ENCODE data around the gene GRK2.
"Not testable (repeated sequence)": the region's sequence is repeated elsewhere in the genome, so short reads cannot be mapped to it uniquely, and the experiment has no call there.

GRK2 gene

DNA sequence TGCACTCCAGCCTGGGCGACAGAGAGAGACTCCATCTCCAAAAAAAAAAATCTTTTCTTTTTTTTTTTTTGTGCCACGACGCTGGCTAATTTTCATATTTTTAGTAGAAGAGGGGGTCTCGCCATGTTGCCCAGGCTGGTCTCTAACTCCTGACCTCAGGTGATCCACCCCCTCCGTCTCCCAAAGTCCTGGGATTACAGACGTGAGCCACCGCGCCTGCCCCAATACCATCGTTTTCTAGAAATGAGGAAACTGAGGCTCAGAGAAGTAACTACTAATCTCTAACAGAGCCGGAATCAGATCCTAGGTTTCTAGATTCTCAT, 50.6 kb downstream of the GRK2 start:
- no peak for DNase-seq (ENCODE audit: low read depth)
- TF ChIP-seq CTCF (IDR thresholded peaks at IDR 0.05; ENCODE audit: control insufficient read depth, extremely low read depth, insufficient read depth), result no peak
- peak overlapping the region; percentile 91 for H3K4me3 ChIP-seq (ENCODE audit: low read depth, low read length)

DNA sequence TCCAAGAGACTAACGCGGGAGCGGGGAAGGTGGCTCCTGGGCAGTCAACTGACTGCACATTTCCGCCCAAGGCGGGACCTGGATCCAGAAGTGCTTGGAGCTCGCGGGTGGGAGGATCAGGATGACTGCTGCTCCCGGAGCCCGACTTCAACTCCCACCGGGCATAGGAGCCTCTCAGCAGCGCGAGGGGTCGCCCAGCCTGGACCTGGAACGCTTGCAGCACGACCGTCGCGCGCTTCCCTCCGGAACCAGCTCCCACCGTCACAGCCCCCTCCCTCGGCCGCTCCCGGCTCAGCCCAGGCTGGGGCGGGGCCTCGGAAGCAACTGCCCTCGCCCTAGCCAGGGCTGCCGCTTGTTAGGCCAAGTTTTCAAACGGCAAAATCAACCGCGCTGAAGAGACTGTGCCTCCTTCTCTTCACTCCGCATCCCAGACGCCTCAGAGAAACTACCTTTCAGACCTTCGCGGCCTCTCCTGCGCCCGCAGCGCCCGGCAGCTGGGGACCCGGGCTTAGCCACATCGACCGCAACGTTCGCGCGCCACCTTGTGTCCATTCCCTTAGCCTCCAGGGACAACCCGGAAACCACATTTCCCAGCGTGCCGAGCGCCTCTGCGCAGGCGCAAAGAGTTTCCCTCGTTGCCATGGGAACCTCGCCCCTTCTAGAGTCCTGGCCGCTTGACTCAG, 51.1 kb downstream of the GRK2 start:
- H3K4me3 ChIP-seq (ENCODE audit: low read depth, low read length), result peak overlapping the region; percentile 91
- peak; percentile 73 for DNase-seq (ENCODE audit: low read depth)
- TF ChIP-seq CTCF (IDR thresholded peaks at IDR 0.05; ENCODE audit: control insufficient read depth, extremely low read depth, insufficient read depth), result peak; percentile 96

GRCh38 chr11:67317888-67318555, 51.7 kb downstream of the GRK2 start:
- no peak for TF ChIP-seq CTCF (IDR thresholded peaks at IDR 0.05; ENCODE audit: control insufficient read depth, extremely low read depth, insufficient read depth)

GRCh38 chr11:67318876-67319275, 52.6 kb downstream of the GRK2 start:
- peak overlapping the region; percentile 91 for H3K4me3 ChIP-seq (ENCODE audit: low read depth, low read length)
- DNase-seq (ENCODE audit: low read depth), result not testable (repeated sequence)

More at GRCh38 chr11:67317888-67318555, 51.7 kb downstream of the GRK2 start:
- peak overlapping the region; percentile 91 for H3K4me3 ChIP-seq (ENCODE audit: low read depth, low read length)
- DNase-seq (ENCODE audit: low read depth), result no peak

DNA sequence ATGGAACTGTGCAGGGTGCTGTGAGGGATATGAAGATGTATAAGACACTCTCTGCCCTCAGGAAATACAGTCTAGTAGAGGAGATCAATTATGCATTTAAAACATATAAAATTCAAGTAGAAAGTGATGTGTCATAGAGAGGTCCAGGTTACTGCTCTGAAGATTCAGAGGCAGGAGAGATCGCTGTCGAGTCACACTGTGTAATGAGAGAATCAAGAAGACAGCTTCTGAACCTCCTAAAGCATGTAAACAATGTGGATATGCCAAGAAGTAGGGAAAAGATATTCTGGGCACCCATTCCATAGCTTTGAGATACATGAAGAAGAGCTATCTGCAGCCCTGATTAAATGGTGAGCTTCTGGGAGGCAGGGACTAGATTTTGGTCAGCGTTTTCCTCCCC, 53.7 kb downstream of the GRK2 start:
- DNase-seq (ENCODE audit: low read depth), result no peak
- TF ChIP-seq CTCF (IDR thresholded peaks at IDR 0.05; ENCODE audit: control insufficient read depth, extremely low read depth, insufficient read depth), result no peak
- H3K4me3 ChIP-seq (ENCODE audit: low read depth, low read length), result no peak overlapping the region

DNA sequence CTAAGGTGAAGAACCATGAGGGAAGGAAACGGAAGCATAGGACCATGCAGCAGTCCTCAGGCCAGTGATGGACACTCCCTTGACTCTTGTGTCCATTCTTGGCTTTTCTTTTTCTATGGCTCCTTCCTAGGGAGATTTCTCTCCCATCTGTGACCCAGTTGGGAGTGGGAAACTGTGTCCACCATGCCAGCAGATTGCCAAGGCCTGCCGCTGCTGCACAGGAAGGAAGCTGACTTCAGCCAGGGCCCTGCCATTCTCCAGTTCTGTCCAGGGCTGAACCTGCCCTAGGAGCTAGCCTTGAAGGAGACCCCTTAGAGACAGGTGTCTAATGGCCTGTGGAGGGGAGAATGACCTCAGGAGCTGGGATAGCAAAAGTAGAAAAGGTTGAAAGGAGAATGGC, 54.4 kb downstream of the GRK2 start:
- no peak for DNase-seq (ENCODE audit: low read depth)
- TF ChIP-seq CTCF (IDR thresholded peaks at IDR 0.05; ENCODE audit: control insufficient read depth, extremely low read depth, insufficient read depth), result no peak
- H3K4me3 ChIP-seq (ENCODE audit: low read depth, low read length), result no peak overlapping the region

DNA sequence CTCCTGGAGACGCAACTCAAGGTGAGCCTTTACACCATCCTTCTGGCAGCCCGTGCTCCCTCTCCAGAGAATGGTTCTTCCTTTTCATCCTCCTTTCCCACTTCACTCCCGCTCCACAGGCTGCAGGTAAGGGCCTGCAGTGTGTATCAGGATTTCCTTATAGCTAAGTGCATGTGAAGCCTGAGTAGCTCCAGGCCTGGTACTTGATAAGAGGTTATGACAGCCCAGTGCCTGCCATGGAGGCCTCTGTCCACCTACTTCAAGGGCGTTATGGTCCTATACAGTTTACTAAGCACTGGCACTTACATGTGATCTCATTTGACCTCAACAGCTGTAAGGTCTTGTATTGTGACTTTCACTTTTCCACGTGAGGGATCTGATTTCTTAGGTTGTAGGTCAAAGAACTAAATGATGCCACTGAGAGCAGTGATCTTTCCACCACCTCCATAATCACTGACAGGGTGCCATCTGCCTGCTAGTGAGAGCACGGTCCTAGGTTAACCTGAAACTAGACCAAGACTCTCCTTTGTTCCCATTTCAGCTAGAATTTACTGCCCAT, 55.1 kb downstream of the GRK2 start:
- no peak overlapping the region for H3K4me3 ChIP-seq (ENCODE audit: low read depth, low read length)
- no peak for TF ChIP-seq CTCF (IDR thresholded peaks at IDR 0.05; ENCODE audit: control insufficient read depth, extremely low read depth, insufficient read depth)
- DNase-seq (ENCODE audit: low read depth), result no peak

Measured in LNCaP clone FGC (cell line).